Heart right ventricle (tissue), 16 donors: ENCODE data around the gene PTGES3L. TPM values are rescaled to one million over a fixed set of nuclear protein-coding genes. Genes with fewer than 3 reads are reported as not detected.
A peak's percentile ranks its signal among the peaks of the same experiment; 100 is the strongest.

Experiments
- ATAC-seq, 8 donors: fragments of 200-7000 bp; cut with Tn5 transposase; one replicate each; pipeline ENCODE4 v1.9.1; 2020; ENCODE audit warnings: mild to moderate bottlenecking in 8 of 8, moderate library complexity in 8 of 8, moderate number of reproducible peaks in 1 of 8
- DNase-seq, 2 donors: peaks; one replicate each; pipeline ENCODE4 v3.0.0-alpha.2; 2020
- H3K27ac ChIP-seq, 10 donors: fragments of 200-600 bp; sonication (generic) in 2 of 10; one replicate each; pipeline versions ENCODE4 v1.5.0 to v1.8.0; 2020 to 2022; ENCODE audit warnings: mild to moderate bottlenecking in 3 of 10
- H3K27me3 ChIP-seq, 7 donors: fragments of 200-600 bp; one replicate each; pipeline ENCODE4 v1.8.0; 2021 to 2022; ENCODE audit warnings: mild to moderate bottlenecking in 2 of 7
- H3K36me3 ChIP-seq, 9 donors: fragments of 200-600 bp; sonication (generic) in 1 of 9; one replicate each; pipeline versions ENCODE4 v1.5.0 to v1.8.0; 2020 to 2022; ENCODE audit warnings: mild to moderate bottlenecking in 2 of 9
- H3K4me1 ChIP-seq, 9 donors: fragments of 200-600 bp; sonication (generic) in 1 of 9; one replicate each; pipeline versions ENCODE4 v1.5.0 to v1.8.0; 2020 to 2022; ENCODE audit warnings: mild to moderate bottlenecking in 4 of 9
- H3K4me3 ChIP-seq, 10 donors: fragments of 200-600 bp; sonication (generic) in 2 of 10; one replicate each; pipeline versions ENCODE4 v1.5.0 to v1.8.0; 2020 to 2022; ENCODE audit warnings: mild to moderate bottlenecking in 7 of 10, moderate library complexity in 2 of 10
- H3K9me3 ChIP-seq, 11 donors: fragments of 200-600 bp in 10 of 11; sonication (generic) in 2 of 11; one replicate each; pipeline versions ENCODE4 v1.5.0 to v1.8.0; 2013 to 2022; ENCODE audit warnings: mild to moderate bottlenecking in 2 of 11, control low read depth in 1 of 11, moderate library complexity in 1 of 11
- WGBS, 2 donors: extraction: QIAGEN DNeasy Blood & Tissue Kit; methylation state at CpG; one replicate each; pipeline ENCODE4 v1.1.7; 2013; ENCODE audit warnings: inconsistent platforms in 1 of 2; 5-methylcytosine and 5-hydroxymethylcytosine counted together
- intact Hi-C, 10 donors: fragments of 100-400 bp; cut with DNase I; formaldehyde crosslinking; loops; one replicate each; pipeline versions ENCODE4 v1.11.1 to v1.14.2; 2022
- polyA plus RNA-seq, 2 donors: library from polyadenylated mRNA; stranded (reverse); fragments of 200-250 nt; gene quantifications; one replicate each; pipeline ENCODE4 v1.2.3, GENCODE V29; 2013
- total RNA-seq, 10 donors: library from RNA; stranded (reverse); fragmentation: NEBNext Ultra II Directional in 3 of 10; extraction: Animal tissue kit (Norgen Biotek cat#: 25700) in 3 of 10; gene quantifications; one replicate each; pipeline versions ENCODE4 v1.2.1 to v1.2.4, GENCODE V29; 2021 to 2023
- TF ChIP-seq, protein P1 (sequence below), 9 donors: fragments of 200-600 bp; sonication (generic) in 2 of 9; IDR thresholded peaks; one replicate each; pipeline versions ENCODE4 v1.5.0 to v1.8.0; 2021 to 2022; ENCODE audit warnings: antibody characterized with exemption in 9 of 9, mild to moderate bottlenecking in 5 of 9, moderate library complexity in 1 of 9
- donor health status: Arrhythmogenic right ventricular cardiomyopathy.
- donor health status: ischemic (EF 13 %, LVEDD 7.1; RV severe dilation, severe dysfunction).
- donor health status: healthy with polysubstance abuse.
- donor health status: DM: no; HTN: yes; CAD: no.
- donor health status: DM: no; HTN: no; CAD: no.
- donor health status: ischemic (EF 25% LVEDD 6.9; RV normal size, moderate dysfunction).
- donor health status: ischemic (EF 25% LVEDD 5.7; RV mildly dilated, moderate dysfunction).
- donor health status: healthy.
- donor health status: DM: yes; HTN: yes; CAD: no.
- donor health status: Ischemic cardiomyopathy.
- donor health status: ischemic (EF 35%, LVEDD 5.7; RV mildly dilated, moderate dysfunction).
- donor health status: nonischemic (EF 11% LVEDD 7.7; RV severe dilation, severe dysfunction).
- donor health status: DM: yes; HTN: yes; CAD: no.
- donor health status: PGD.
- donor health status: ischemic (EF 29% LVEDD 5.4; RV normal size, mild dysfunction).
- donor health status: nonischemic (EF 23%, LVEDD 6.1; RV moderate dilation, normal function).

Gene PTGES3L
- total and polyA plus RNA-seq, 12 donors: 33.9 to 58.8 (median 40.5) TPM

DNA sequence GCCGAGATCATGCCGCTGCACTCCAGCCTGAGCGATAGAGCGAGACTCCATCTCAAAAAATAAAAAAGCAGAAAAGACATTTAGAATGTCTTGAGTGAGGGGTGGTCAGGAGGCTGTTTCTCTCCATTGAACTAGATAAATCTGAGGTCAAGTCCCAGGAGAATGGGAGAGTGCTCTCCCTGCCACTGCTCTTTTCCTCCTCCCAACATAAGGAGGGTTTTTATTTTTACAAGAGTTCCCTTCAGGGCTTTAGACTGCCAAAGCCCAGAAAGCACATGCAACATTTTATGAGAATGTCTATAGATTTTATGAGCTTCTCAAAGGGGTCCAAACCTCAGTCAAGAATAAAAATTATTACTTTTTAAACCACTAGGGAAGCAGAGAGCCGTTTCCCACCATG lies 46.7 kb upstream of the PTGES3L start:
- WGBS, 2 donors: 76 to 84% methylated on average over 5 of the region's 5 CpGs
- Histone ChIP-seq H3K4me3 (no peak overlapping the region), H3K36me3 (no peaks in the 10 kb centered on the region), H3K9me3 (no peaks in the 10 kb centered on the region), H3K27ac (no peak overlapping the region), H3K4me1 (peaks cover 0 to 21% (median 12%) of the 10 kb centered on the region in 9 donors), H3K27me3 (no peaks in the 10 kb centered on the region)
- intact Hi-C loops: loop anchor here in 7 of 10 donors (5.0 to 10.0 kb wide), 6 partner anchors 61 to 338 kb away; partner anchors contain the start of genes BRCA1 (in 5 of the 7) and NBR1 (in 1 of the 7)
- DNase-seq: no peak
- ATAC-seq: no peak
- TF ChIP-seq, protein P1, sequence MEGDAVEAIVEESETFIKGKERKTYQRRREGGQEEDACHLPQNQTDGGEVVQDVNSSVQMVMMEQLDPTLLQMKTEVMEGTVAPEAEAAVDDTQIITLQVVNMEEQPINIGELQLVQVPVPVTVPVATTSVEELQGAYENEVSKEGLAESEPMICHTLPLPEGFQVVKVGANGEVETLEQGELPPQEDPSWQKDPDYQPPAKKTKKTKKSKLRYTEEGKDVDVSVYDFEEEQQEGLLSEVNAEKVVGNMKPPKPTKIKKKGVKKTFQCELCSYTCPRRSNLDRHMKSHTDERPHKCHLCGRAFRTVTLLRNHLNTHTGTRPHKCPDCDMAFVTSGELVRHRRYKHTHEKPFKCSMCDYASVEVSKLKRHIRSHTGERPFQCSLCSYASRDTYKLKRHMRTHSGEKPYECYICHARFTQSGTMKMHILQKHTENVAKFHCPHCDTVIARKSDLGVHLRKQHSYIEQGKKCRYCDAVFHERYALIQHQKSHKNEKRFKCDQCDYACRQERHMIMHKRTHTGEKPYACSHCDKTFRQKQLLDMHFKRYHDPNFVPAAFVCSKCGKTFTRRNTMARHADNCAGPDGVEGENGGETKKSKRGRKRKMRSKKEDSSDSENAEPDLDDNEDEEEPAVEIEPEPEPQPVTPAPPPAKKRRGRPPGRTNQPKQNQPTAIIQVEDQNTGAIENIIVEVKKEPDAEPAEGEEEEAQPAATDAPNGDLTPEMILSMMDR (IDR thresholded peaks at IDR 0.05): no peak

GRCh38 chr17:43025766-43026537 lies 46.1 kb upstream of the PTGES3L start:
- Histone ChIP-seq H3K4me3 (peak overlapping the region in 1 of 10 donors; percentile 62), H3K27ac (no peak overlapping the region)

GRCh38 chr17:43025290-43025657 lies 45.4 kb upstream of the PTGES3L start:
- H3K4me1 ChIP-seq: peaks cover under 1 to 31% (median 21%) of the 10 kb centered on the region in 9 donors
- intact Hi-C loops: loop anchor here in 7 of 10 donors (5.0 to 10.0 kb wide), 6 partner anchors 62 to 340 kb away; partner anchors contain the start of genes BRCA1 (in 5 of the 7) and NBR1 (in 1 of the 7)
- H3K27me3 ChIP-seq: no peaks in the 10 kb centered on the region
- H3K27ac ChIP-seq: no peak overlapping the region
- H3K4me3 ChIP-seq: peak overlapping the region in 9 of 10 donors; percentile 25 to 80 (median 62)
- 5 to 8% methylated on average over 25 to 27 of the region's 27 CpGs for whole genome bisulfite sequencing, 2 donors
- TF ChIP-seq, protein P1 (IDR thresholded peaks at IDR 0.05): no peak
- no peak for ATAC-seq
- H3K36me3 ChIP-seq: no peaks in the 10 kb centered on the region
- no peak for DNase-seq
- H3K9me3 ChIP-seq: no peaks in the 10 kb centered on the region

More at GRCh38 chr17:43025766-43026537, 46.1 kb upstream of the PTGES3L start:
- Histone ChIP-seq H3K36me3 (no peaks in the 10 kb centered on the region), H3K4me1 (peaks cover 0 to 25% (median 15%) of the 10 kb centered on the region in 9 donors), H3K9me3 (no peaks in the 10 kb centered on the region), H3K27me3 (no peaks in the 10 kb centered on the region)
- ATAC-seq (no peak), DNase-seq (no peak)
- 64% methylated on average over 15 to 16 of the region's 16 CpGs for WGBS, 2 donors
- intact Hi-C loops: loop anchor here in 7 of 10 donors (5.0 to 10.0 kb wide), 6 partner anchors 61 to 339 kb away; partner anchors contain the start of genes BRCA1 (in 5 of the 7) and NBR1 (in 1 of the 7)
- TF ChIP-seq, protein P1 (IDR thresholded peaks at IDR 0.05): no peak

DNA sequence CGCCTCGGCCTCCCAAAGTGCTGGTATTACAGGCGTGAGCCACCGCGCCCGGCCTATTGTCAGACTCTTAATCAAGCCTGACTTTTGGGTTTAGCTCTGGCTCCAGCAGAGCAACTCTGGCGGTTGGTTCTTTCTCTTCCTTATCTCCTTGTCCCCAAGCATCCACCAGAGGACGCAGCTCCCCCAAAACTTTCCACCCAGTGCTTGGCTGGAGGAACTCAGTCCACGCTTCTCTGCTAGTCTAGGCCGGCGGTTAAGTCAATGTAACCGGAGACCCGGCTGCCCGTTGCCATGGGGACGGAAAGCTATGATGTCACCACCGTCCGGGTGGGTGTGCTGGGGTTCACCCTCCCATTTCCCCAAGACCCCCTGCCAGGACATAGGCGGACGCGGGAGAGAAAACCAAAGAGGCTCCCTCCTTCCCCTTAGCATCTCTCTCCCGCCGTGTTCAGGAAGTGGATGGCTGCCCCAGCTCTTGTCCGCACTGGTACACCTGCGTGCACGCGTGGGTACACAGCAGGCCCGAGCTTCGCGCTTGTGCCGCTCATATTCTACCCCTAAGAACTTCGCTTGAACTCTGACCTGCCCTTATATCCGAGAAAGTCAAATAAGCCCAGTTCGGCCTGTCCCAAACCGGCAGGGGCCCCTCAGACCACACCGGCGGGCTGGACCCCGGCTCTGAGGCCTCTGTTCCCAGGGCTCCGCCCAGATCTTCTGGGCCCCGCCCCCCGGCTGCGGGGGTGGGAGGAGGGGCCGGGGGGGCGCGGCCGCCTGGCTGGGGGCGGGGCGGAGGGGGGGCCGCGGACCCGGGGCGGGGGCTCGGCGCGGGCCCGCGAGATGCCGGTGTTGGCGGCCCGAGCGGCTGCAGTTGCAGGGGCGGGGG lies 44.8 kb upstream of the PTGES3L start, which contains the start of gene RND2:
TSS of gene RND2 (plus strand) at position 825 of the 883 bp plus-strand sequence. CDS start 117 bp downstream, outside the sequence.
- peak within 1 kb of the TSS in 8 of 10 donors; percentile 7 to 79 (median 54) for H3K27ac ChIP-seq
- peak; percentile 58 to 81 (median 70) for ATAC-seq
- H3K9me3 ChIP-seq: no peaks in the 10 kb centered on the region
- no peaks in the 10 kb centered on the region for H3K36me3 ChIP-seq
- H3K4me1 ChIP-seq: peaks cover 3 to 38% (median 27%) of the 10 kb centered on the region in 9 donors
- intact Hi-C loops: loop anchor here in 9 of 10 donors (5.0 to 10.0 kb wide), 9 partner anchors 63 to 340 kb away; partner anchors contain the start of genes NBR1 (in 7 of the 9) and BRCA1 (in 5 of the 9)
- H3K4me3 ChIP-seq: peak within 1 kb of the TSS; percentile 25 to 80 (median 60)
- WGBS, 2 donors: 1 to 2% methylated on average over 51 to 60 of the region's 61 CpGs
- TF ChIP-seq, protein P1 (IDR thresholded peaks at IDR 0.05): peak; percentile 28 to 84 (median 69)
- peak; percentile 77 to 91 for DNase-seq
- no peaks in the 10 kb centered on the region for H3K27me3 ChIP-seq
